SK-N-SH treated with all-trans-retinoic acid at 6 μM for 48 hours (cell line): ENCODE measurements around the gene NTSR1.

Experiments used
- ATAC-seq: fragments of 200-7000 bp; cut with Tn5 transposase; 3 replicates; pipeline ENCODE4 v1.9.1; 2020; ENCODE audit warnings: mild to moderate bottlenecking, moderate library complexity
- ARNTL ChIP-seq: fragments of 450-650 bp; formaldehyde crosslinking; IDR thresholded peaks from 2 replicates; pipeline ENCODE4 v1.5.0; 2020; ENCODE audit warnings: low read depth, mild to moderate bottlenecking, moderate library complexity, borderline replicate concordance
- BACH2 ChIP-seq: fragments of 250-450 bp; sonication (Bioruptor Pico); IDR thresholded peaks from 2 replicates; pipeline ENCODE4 v1.9.0; 2021; ENCODE audit warnings: mild to moderate bottlenecking, borderline replicate concordance
- CSDC2 ChIP-seq: fragments of 250-450 bp; sonication (Bioruptor Pico); IDR thresholded peaks from 2 replicates; pipeline ENCODE4 v1.5.0; 2020; ENCODE audit warnings: mild to moderate bottlenecking, moderate library complexity
- ESRRG ChIP-seq: fragments of 250-450 bp; sonication (Bioruptor Pico); IDR thresholded peaks from 2 replicates; pipeline ENCODE4 v1.6.1; 2021; ENCODE audit warnings: mild to moderate bottlenecking
- GLIS3 ChIP-seq: fragments of 250-450 bp; sonication (Bioruptor Pico); IDR thresholded peaks from 2 replicates; pipeline ENCODE4 v1.5.0; 2020; ENCODE audit warnings: mild to moderate bottlenecking, moderate library complexity
- ISL1 ChIP-seq: fragments of 250-450 bp; sonication (Bioruptor Pico); IDR thresholded peaks from 2 replicates; pipeline ENCODE4 v2.1.2; 2022; ENCODE audit warnings: mild to moderate bottlenecking, moderate library complexity
- PPARA ChIP-seq: fragments of 250-450 bp; sonication (Bioruptor Pico); IDR thresholded peaks from 2 replicates; pipeline ENCODE4 v1.5.0; 2020; ENCODE audit warnings: mild to moderate bottlenecking, borderline replicate concordance
- RARB ChIP-seq: fragments of 250-450 bp; sonication (Bioruptor Pico); IDR thresholded peaks from 2 replicates; pipeline ENCODE4 v1.8.0; 2021; ENCODE audit warnings: mild to moderate bottlenecking, moderate library complexity
- SNAI2 ChIP-seq: fragments of 250-450 bp; sonication (Bioruptor Pico); IDR thresholded peaks from 2 replicates; pipeline ENCODE4 v1.5.0; 2020; ENCODE audit warnings: mild to moderate bottlenecking, moderate library complexity
- TOX ChIP-seq: fragments of 250-450 bp; sonication (Bioruptor Pico); IDR thresholded peaks from 2 replicates; pipeline ENCODE4 v1.8.0; 2021; ENCODE audit warnings: mild to moderate bottlenecking, moderate library complexity, borderline replicate concordance
- ZC3H10 ChIP-seq: fragments of 250-450 bp; sonication (Bioruptor Pico); IDR thresholded peaks from 2 replicates; pipeline ENCODE4 v1.5.1; 2021; ENCODE audit warnings: mild to moderate bottlenecking, moderate library complexity
- ZFP3 ChIP-seq: fragments of 250-450 bp; sonication (Bioruptor Pico); IDR thresholded peaks from 2 replicates; pipeline ENCODE4 v1.5.0; 2020; ENCODE audit warnings: mild to moderate bottlenecking, moderate library complexity
- ZFP30 ChIP-seq: fragments of 450-650 bp; formaldehyde crosslinking; IDR thresholded peaks from 2 replicates; pipeline ENCODE4 v1.5.0; 2022; ENCODE audit warnings: mild to moderate bottlenecking, moderate library complexity
- ZNF565 ChIP-seq: fragments of 450-650 bp; formaldehyde crosslinking; conservative IDR thresholded peaks from 2 replicates; pipeline ENCODE4 v1.5.0; 2020; ENCODE audit warnings: low read depth, mild to moderate bottlenecking, moderate library complexity
- ZNF70 ChIP-seq: fragments of 450-650 bp; formaldehyde crosslinking; IDR thresholded peaks from 2 replicates; pipeline ENCODE4 v1.5.0; 2020; ENCODE audit warnings: mild to moderate bottlenecking, moderate library complexity
- ZNF8 ChIP-seq: fragments of 450-650 bp; formaldehyde crosslinking; IDR thresholded peaks from 2 replicates; pipeline ENCODE4 v1.5.0; 2020; ENCODE audit warnings: mild to moderate bottlenecking, moderate library complexity
- TF ChIP-seq, protein P1 (sequence below): fragments of 250-450 bp; sonication (Bioruptor Pico); IDR thresholded peaks from 2 replicates; pipeline ENCODE4 v1.8.0; 2021; ENCODE audit warnings: low read depth, mild to moderate bottlenecking, moderate library complexity, borderline replicate concordance
- TF ChIP-seq, protein P2 (sequence below): fragments of 250-450 bp; sonication (Bioruptor Pico); IDR thresholded peaks from 2 replicates; pipeline ENCODE4 v1.5.1; 2021; ENCODE audit warnings: mild to moderate bottlenecking, moderate library complexity
- TF ChIP-seq, protein P3 (sequence below): fragments of 250-450 bp; sonication (Bioruptor Pico); IDR thresholded peaks from 2 replicates; pipeline ENCODE4 v1.8.0; 2020; ENCODE audit warnings: mild to moderate bottlenecking, moderate library complexity, borderline replicate concordance
- TF ChIP-seq, protein P4 (sequence below): fragments of 250-450 bp; sonication (Bioruptor Pico); IDR thresholded peaks from 2 replicates; pipeline ENCODE4 v1.5.0; 2020; ENCODE audit warnings: mild to moderate bottlenecking, moderate library complexity
- TF ChIP-seq, protein P5 (sequence below): fragments of 250-450 bp; sonication (Bioruptor Pico); IDR thresholded peaks from 2 replicates; pipeline ENCODE4 v1.5.1; 2020; ENCODE audit warnings: low read depth, mild to moderate bottlenecking, moderate library complexity

The NTSR1 gene

DNA sequence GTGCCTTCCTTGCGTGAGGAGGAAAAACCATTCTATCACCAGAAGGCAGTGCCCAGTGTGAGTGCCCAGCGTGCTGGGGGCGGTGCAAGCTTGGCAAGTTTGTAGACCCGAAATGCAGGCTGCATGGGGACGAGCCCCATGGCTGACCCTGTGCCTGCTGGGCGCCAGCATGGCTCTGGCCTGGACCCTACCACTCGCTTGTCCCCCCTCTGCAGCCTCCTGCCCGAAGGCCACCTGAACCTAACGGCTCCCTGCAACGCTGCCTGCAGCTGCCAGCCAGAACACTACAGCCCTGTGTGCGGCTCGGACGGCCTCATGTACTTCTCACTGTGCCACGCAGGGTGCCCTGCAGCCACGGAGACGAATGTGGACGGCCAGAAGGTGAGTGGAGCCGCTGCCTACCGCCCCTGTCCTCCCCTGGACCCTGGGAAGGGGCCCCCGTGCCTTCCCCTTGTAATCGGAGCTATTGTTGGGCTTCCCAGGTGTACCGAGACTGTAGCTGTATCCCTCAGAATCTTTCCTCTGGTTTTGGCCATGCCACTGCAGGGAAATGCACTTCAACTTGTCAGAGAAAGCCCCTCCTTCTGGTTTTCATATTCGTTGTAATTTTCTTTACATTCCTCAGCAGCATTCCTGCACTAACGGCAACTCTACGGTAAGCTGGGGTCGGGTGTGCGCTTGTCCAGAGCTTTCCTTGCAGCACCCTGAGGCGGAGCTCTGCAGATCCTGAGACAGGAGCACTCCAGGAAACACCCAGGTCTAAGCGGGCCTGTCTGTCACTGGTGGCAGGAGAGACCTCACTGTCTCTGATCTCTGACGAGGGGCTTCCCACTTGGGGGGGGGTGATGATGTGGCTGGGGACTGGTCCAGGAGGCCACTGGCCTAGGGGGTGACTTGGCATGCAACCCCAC is 40.9 kb upstream of the NTSR1 start:
- no peak for TF ChIP-seq ARNTL (CRISPR knock-in tag)
- TF ChIP-seq ESRRG (CRISPR knock-in tag): no peak
- TF ChIP-seq, protein P1, sequence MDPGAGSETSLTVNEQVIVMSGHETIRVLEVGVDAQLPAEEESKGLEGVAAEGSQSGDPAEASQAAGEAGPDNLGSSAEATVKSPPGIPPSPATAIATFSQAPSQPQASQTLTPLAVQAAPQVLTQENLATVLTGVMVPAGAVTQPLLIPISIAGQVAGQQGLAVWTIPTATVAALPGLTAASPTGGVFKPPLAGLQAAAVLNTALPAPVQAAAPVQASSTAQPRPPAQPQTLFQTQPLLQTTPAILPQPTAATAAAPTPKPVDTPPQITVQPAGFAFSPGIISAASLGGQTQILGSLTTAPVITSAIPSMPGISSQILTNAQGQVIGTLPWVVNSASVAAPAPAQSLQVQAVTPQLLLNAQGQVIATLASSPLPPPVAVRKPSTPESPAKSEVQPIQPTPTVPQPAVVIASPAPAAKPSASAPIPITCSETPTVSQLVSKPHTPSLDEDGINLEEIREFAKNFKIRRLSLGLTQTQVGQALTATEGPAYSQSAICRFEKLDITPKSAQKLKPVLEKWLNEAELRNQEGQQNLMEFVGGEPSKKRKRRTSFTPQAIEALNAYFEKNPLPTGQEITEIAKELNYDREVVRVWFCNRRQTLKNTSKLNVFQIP (CRISPR knock-in tag): no peak
- TF ChIP-seq ZFP30 (CRISPR knock-in tag): no peak
- no peak for TF ChIP-seq BACH2 (CRISPR knock-in tag)
- TF ChIP-seq, protein P2, sequence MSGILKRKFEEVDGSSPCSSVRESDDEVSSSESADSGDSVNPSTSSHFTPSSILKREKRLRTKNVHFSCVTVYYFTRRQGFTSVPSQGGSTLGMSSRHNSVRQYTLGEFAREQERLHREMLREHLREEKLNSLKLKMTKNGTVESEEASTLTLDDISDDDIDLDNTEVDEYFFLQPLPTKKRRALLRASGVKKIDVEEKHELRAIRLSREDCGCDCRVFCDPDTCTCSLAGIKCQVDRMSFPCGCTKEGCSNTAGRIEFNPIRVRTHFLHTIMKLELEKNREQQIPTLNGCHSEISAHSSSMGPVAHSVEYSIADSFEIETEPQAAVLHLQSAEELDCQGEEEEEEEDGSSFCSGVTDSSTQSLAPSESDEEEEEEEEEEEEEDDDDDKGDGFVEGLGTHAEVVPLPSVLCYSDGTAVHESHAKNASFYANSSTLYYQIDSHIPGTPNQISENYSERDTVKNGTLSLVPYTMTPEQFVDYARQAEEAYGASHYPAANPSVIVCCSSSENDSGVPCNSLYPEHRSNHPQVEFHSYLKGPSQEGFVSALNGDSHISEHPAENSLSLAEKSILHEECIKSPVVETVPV: no peak
- TF ChIP-seq, protein P3, sequence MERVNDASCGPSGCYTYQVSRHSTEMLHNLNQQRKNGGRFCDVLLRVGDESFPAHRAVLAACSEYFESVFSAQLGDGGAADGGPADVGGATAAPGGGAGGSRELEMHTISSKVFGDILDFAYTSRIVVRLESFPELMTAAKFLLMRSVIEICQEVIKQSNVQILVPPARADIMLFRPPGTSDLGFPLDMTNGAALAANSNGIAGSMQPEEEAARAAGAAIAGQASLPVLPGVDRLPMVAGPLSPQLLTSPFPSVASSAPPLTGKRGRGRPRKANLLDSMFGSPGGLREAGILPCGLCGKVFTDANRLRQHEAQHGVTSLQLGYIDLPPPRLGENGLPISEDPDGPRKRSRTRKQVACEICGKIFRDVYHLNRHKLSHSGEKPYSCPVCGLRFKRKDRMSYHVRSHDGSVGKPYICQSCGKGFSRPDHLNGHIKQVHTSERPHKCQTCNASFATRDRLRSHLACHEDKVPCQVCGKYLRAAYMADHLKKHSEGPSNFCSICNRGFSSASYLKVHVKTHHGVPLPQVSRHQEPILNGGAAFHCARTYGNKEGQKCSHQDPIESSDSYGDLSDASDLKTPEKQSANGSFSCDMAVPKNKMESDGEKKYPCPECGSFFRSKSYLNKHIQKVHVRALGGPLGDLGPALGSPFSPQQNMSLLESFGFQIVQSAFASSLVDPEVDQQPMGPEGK: no peak
- TF ChIP-seq ISL1 (CRISPR knock-in tag): no peak
- TF ChIP-seq ZNF70: no peak
- no peak for TF ChIP-seq CSDC2
- TF ChIP-seq, protein P4, sequence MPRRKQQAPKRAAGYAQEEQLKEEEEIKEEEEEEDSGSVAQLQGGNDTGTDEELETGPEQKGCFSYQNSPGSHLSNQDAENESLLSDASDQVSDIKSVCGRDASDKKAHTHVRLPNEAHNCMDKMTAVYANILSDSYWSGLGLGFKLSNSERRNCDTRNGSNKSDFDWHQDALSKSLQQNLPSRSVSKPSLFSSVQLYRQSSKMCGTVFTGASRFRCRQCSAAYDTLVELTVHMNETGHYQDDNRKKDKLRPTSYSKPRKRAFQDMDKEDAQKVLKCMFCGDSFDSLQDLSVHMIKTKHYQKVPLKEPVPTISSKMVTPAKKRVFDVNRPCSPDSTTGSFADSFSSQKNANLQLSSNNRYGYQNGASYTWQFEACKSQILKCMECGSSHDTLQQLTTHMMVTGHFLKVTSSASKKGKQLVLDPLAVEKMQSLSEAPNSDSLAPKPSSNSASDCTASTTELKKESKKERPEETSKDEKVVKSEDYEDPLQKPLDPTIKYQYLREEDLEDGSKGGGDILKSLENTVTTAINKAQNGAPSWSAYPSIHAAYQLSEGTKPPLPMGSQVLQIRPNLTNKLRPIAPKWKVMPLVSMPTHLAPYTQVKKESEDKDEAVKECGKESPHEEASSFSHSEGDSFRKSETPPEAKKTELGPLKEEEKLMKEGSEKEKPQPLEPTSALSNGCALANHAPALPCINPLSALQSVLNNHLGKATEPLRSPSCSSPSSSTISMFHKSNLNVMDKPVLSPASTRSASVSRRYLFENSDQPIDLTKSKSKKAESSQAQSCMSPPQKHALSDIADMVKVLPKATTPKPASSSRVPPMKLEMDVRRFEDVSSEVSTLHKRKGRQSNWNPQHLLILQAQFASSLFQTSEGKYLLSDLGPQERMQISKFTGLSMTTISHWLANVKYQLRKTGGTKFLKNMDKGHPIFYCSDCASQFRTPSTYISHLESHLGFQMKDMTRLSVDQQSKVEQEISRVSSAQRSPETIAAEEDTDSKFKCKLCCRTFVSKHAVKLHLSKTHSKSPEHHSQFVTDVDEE: no peak
- TF ChIP-seq GLIS3 (CRISPR knock-in tag): no peak
- no peak for TF ChIP-seq ZFP3 (CRISPR knock-in tag)
- no peak for TF ChIP-seq ZNF8 (CRISPR knock-in tag)
- TF ChIP-seq, protein P5, sequence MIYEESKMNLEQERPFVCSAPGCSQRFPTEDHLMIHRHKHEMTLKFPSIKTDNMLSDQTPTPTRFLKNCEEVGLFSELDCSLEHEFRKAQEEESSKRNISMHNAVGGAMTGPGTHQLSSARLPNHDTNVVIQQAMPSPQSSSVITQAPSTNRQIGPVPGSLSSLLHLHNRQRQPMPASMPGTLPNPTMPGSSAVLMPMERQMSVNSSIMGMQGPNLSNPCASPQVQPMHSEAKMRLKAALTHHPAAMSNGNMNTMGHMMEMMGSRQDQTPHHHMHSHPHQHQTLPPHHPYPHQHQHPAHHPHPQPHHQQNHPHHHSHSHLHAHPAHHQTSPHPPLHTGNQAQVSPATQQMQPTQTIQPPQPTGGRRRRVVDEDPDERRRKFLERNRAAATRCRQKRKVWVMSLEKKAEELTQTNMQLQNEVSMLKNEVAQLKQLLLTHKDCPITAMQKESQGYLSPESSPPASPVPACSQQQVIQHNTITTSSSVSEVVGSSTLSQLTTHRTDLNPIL (CRISPR knock-in tag): no peak
- TF ChIP-seq TOX (CRISPR knock-in tag): no peak
- TF ChIP-seq SNAI2 (CRISPR knock-in tag): no peak
- TF ChIP-seq PPARA (CRISPR knock-in tag): no peak
- no peak for TF ChIP-seq ZNF565 (CRISPR knock-in tag)
- TF ChIP-seq, all 23 proteins: peak for 0
- ATAC-seq: no peak; the same call in 2 of the 3 replicates

DNA sequence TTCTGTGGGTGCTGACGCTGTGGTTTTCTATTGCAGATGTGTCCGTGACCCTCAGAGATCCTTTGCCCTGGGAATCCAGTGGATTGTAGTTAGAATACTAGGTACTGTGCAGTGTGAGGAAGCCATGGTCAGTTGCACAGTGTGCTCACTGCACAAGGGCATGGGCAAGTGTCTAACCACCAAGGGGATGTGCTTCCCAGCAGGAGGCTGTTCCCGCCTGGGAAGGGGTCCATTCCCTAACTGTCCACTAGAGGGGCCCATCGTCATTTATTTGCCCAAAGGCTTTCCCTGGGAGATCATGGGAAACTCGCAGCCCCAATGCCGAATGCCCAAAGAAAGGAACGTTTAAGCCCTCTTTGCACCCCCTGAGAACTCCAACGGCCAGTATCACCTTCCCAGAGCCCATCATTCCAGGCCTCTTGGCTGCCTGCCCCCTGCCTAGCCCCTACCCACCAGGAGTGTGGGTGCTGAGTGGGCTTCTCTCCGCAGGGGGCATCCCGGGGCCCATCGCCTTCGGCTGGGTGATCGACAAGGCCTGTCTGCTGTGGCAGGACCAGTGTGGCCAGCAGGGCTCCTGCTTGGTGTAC is 40.1 kb upstream of the NTSR1 start:
- TF ChIP-seq GLIS3 (CRISPR knock-in tag) (no peak), ZNF70 (peak; percentile 88)
- TF ChIP-seq, all 23 proteins: peak for 1
- ATAC-seq: peak; percentile 94

DNA sequence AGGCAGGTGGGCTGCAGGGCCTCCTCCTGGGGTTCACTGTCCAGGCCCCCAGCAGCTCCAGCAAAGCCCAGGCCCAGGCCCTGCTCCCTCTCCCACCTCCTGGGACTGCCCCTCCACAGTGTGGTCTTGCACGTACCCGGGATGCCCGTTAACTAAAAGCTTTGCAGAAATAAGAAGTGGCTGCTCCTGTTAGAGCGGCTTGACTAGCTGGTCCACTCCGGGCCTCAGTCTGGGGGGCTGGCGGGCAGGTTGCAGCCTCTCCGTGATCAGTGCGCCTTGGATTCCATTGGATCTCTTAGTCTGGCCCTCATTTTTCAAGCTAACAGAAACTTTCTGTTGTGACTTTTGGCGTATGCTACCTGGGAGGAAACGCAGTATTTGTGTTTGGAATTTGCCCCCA is 39.4 kb upstream of the NTSR1 start:
- TF ChIP-seq ZC3H10 (CRISPR knock-in tag): no peak
- TF ChIP-seq ZNF8 (CRISPR knock-in tag): no peak
- TF ChIP-seq RARB: no peak
- no peak for ATAC-seq
